ENCODE data around the gene CRYBA4. TPM values are rescaled to one million over a fixed set of nuclear protein-coding genes. Genes with fewer than 3 reads are reported as not detected.

Gene CRYBA4
- total RNA-seq, 1 donor = not detected

- Histone ChIP-seq H3K4me3 (ENCODE audit: insufficient read depth, low read length) (no peak overlapping the region), H3K4me2 (ENCODE audit: insufficient read depth, low read length) (no peak overlapping the region), H3K4me1 (ENCODE audit: insufficient read depth, low read length) (peaks cover 19% of the 10 kb centered on the region), H2AFZ (ENCODE audit: low read length) (peak overlapping the region; percentile 88), H3K36me3 (ENCODE audit: insufficient read depth, low read length) (no peaks in the 10 kb centered on the region), H4K20me1 (ENCODE audit: insufficient read depth, low read length) (no peaks in the 10 kb centered on the region), H3K9me3 (ENCODE audit: low read depth, low read length) (no peaks in the 10 kb centered on the region), H3K79me2 (ENCODE audit: insufficient read depth, low read length) (peaks cover 32% of the 10 kb centered on the region), H3K27ac (ENCODE audit: low read depth, low read length) (no peak overlapping the region), H3K27me3 (ENCODE audit: insufficient read depth, low read length) (no peaks in the 10 kb centered on the region)
- no peak for TF ChIP-seq CTCF (IDR thresholded peaks at IDR 0.05; ENCODE audit: extremely low read depth, low read depth, low read length)
- no peak for DNase-seq (ENCODE audit: insufficient read length, low spot score, missing footprints)
These were observed 49.7 kb downstream of the CRYBA4 start for GRCh38 chr22:26671317-26672059.

- peak overlapping the region; percentile 100 for H3K4me2 ChIP-seq (ENCODE audit: insufficient read depth, low read length)
- no peak for DNase-seq (ENCODE audit: insufficient read length, low spot score, missing footprints)
- H3K9me3 ChIP-seq (ENCODE audit: low read depth, low read length) = no peaks in the 10 kb centered on the region
- no peaks in the 10 kb centered on the region for H4K20me1 ChIP-seq (ENCODE audit: insufficient read depth, low read length)
- TF ChIP-seq CTCF (IDR thresholded peaks at IDR 0.05; ENCODE audit: extremely low read depth, low read depth, low read length) = no peak
- H3K79me2 ChIP-seq (ENCODE audit: insufficient read depth, low read length) = peaks cover 32% of the 10 kb centered on the region
- peak overlapping the region; percentile 95 for H3K27ac ChIP-seq (ENCODE audit: low read depth, low read length)
- peak overlapping the region; percentile 96 for H3K4me3 ChIP-seq (ENCODE audit: insufficient read depth, low read length)
- H3K27me3 ChIP-seq (ENCODE audit: insufficient read depth, low read length) = no peaks in the 10 kb centered on the region
- peaks cover 19% of the 10 kb centered on the region for H3K4me1 ChIP-seq (ENCODE audit: insufficient read depth, low read length)
- peak overlapping the region; percentile 88 for H2AFZ ChIP-seq (ENCODE audit: low read length)
- no peaks in the 10 kb centered on the region for H3K36me3 ChIP-seq (ENCODE audit: insufficient read depth, low read length)
These were observed 50.3 kb downstream of the CRYBA4 start for GRCh38 chr22:26672060-26672471.

- Histone ChIP-seq H3K79me2 (ENCODE audit: insufficient read depth, low read length) (peaks cover 32% of the 10 kb centered on the region), H3K4me1 (ENCODE audit: insufficient read depth, low read length) (peaks cover 19% of the 10 kb centered on the region), H4K20me1 (ENCODE audit: insufficient read depth, low read length) (peaks cover 3% of the 10 kb centered on the region), H3K27ac (ENCODE audit: low read depth, low read length) (peak overlapping the region; percentile 95), H3K27me3 (ENCODE audit: insufficient read depth, low read length) (no peaks in the 10 kb centered on the region), H3K4me3 (ENCODE audit: insufficient read depth, low read length) (peak overlapping the region; percentile 96), H3K9me3 (ENCODE audit: low read depth, low read length) (no peaks in the 10 kb centered on the region), H3K36me3 (ENCODE audit: insufficient read depth, low read length) (no peaks in the 10 kb centered on the region), H2AFZ (ENCODE audit: low read length) (peak overlapping the region; percentile 88), H3K4me2 (ENCODE audit: insufficient read depth, low read length) (peak overlapping the region; percentile 100)
- TF ChIP-seq CTCF (IDR thresholded peaks at IDR 0.05; ENCODE audit: extremely low read depth, low read depth, low read length) = peak; percentile 57
- peak; percentile 92 for DNase-seq (ENCODE audit: insufficient read length, low spot score, missing footprints)
These were observed 51.1 kb downstream of the CRYBA4 start for GRCh38 chr22:26672590-26673468.

- H4K20me1 ChIP-seq (ENCODE audit: insufficient read depth, low read length) = peaks cover 3% of the 10 kb centered on the region
- H3K79me2 ChIP-seq (ENCODE audit: insufficient read depth, low read length) = peaks cover 32% of the 10 kb centered on the region
- H2AFZ ChIP-seq (ENCODE audit: low read length) = peak overlapping the region; percentile 88
- no peak for TF ChIP-seq CTCF (IDR thresholded peaks at IDR 0.05; ENCODE audit: extremely low read depth, low read depth, low read length)
- H3K36me3 ChIP-seq (ENCODE audit: insufficient read depth, low read length) = no peaks in the 10 kb centered on the region
- no peak for DNase-seq (ENCODE audit: insufficient read length, low spot score, missing footprints)
- H3K27ac ChIP-seq (ENCODE audit: low read depth, low read length) = peak overlapping the region; percentile 95
- no peaks in the 10 kb centered on the region for H3K27me3 ChIP-seq (ENCODE audit: insufficient read depth, low read length)
- peak overlapping the region; percentile 96 for H3K4me3 ChIP-seq (ENCODE audit: insufficient read depth, low read length)
- peak overlapping the region; percentile 100 for H3K4me2 ChIP-seq (ENCODE audit: insufficient read depth, low read length)
- peaks cover 19% of the 10 kb centered on the region for H3K4me1 ChIP-seq (ENCODE audit: insufficient read depth, low read length)
- H3K9me3 ChIP-seq (ENCODE audit: low read depth, low read length) = no peaks in the 10 kb centered on the region
These were observed 51.7 kb downstream of the CRYBA4 start for GRCh38 chr22:26673486-26673885.
